Measurements from ENCODE around the gene ADGRA3. TPM values are rescaled to one million over a fixed set of nuclear protein-coding genes. Genes with fewer than 3 reads are reported as not detected.

The ADGRA3 gene
- polyA plus RNA-seq, 3 donors = 0.07 TPM; not detected in 2

GRCh38 chr4:22410645-22411247, 105.1 kb downstream of the ADGRA3 start:
- no peaks in the 10 kb centered on the region for H3K9me3 Mint-ChIP-seq
- DNase-seq = no peak
- Histone ChIP-seq H4K20me1 (ENCODE audit: insufficient read depth, low read length) (no peaks in the 10 kb centered on the region), H3K79me2 (ENCODE audit: insufficient read depth, low read length) (no peaks in the 10 kb centered on the region), H3K4me2 (replicated peaks; ENCODE audit: extremely low read depth, low read length, poor library complexity, severe bottlenecking) (no peak overlapping the region), H2AFZ (ENCODE audit: insufficient read depth, low read depth, low read length, poor library complexity, severe bottlenecking) (no peak overlapping the region), H3K4me1 (ENCODE audit: control insufficient read depth in 1 of 2, insufficient read depth in 2 of 2, low read length in 2 of 2) (no peaks in the 10 kb centered on the region), H3K9me3 (replicated peaks in 1 of 2; ENCODE audit: control insufficient read depth in 1 of 2, insufficient read depth in 1 of 2, low read length in 2 of 2) (no peaks in the 10 kb centered on the region), H3K27ac (ENCODE audit: low read depth in 1 of 2, low read length in 2 of 2) (no peak overlapping the region), H3K4me3 (replicated peaks in 1 of 3; ENCODE audit: low read depth in 2 of 3, low read length in 3 of 3) (no peak overlapping the region), H3K27me3 (ENCODE audit: control insufficient read depth in 2 of 2, insufficient read depth in 2 of 2, low read length in 2 of 2) (no peaks in the 10 kb centered on the region), H3K36me3 (replicated peaks in 1 of 2; ENCODE audit: control insufficient read depth in 1 of 2, insufficient read depth in 2 of 2, low read length in 2 of 2) (no peaks in the 10 kb centered on the region), H3K9ac (ENCODE audit: insufficient read depth, low read length, poor library complexity, severe bottlenecking) (no peak overlapping the region)
- intact Hi-C loops (cut with micrococcal nuclease) = loop anchor here in 1 of 2 donors (5.0 kb wide), 2 partner anchors 197 to 282 kb away; partner anchors contain the start of gene GBA3
- TF ChIP-seq CTCF (IDR thresholded peaks at IDR 0.05) = peak; percentile 78
- no peaks in the 10 kb centered on the region for H3K36me3 Mint-ChIP-seq
- no peaks in the 10 kb centered on the region for H3K4me1 Mint-ChIP-seq
- WGBS (ENCODE audit: insufficient coverage) = no CpG with 5 or more reads among the region's 1 CpG
- no peak overlapping the region for H3K27ac Mint-ChIP-seq
- H3K27me3 Mint-ChIP-seq (ENCODE audit: low read depth in 3 of 3) = no peaks in the 10 kb centered on the region
- H3K4me3 Mint-ChIP-seq = no peak overlapping the region

- no peak overlapping the region for H3K27ac Mint-ChIP-seq
- WGBS (ENCODE audit: insufficient coverage) = no CpG with 5 or more reads among the region's 1 CpG
- Histone ChIP-seq H3K9ac (ENCODE audit: insufficient read depth, low read length, poor library complexity, severe bottlenecking) (no peak overlapping the region), H3K36me3 (replicated peaks in 1 of 2; ENCODE audit: control insufficient read depth in 1 of 2, insufficient read depth in 2 of 2, low read length in 2 of 2) (no peaks in the 10 kb centered on the region), H3K27me3 (ENCODE audit: control insufficient read depth in 2 of 2, insufficient read depth in 2 of 2, low read length in 2 of 2) (no peaks in the 10 kb centered on the region), H3K9me3 (replicated peaks in 1 of 2; ENCODE audit: control insufficient read depth in 1 of 2, insufficient read depth in 1 of 2, low read length in 2 of 2) (no peaks in the 10 kb centered on the region), H3K4me3 (replicated peaks in 1 of 3; ENCODE audit: low read depth in 2 of 3, low read length in 3 of 3) (no peak overlapping the region), H4K20me1 (ENCODE audit: insufficient read depth, low read length) (no peaks in the 10 kb centered on the region), H2AFZ (ENCODE audit: insufficient read depth, low read depth, low read length, poor library complexity, severe bottlenecking) (no peak overlapping the region), H3K4me1 (ENCODE audit: control insufficient read depth in 1 of 2, insufficient read depth in 2 of 2, low read length in 2 of 2) (no peaks in the 10 kb centered on the region), H3K79me2 (ENCODE audit: insufficient read depth, low read length) (no peaks in the 10 kb centered on the region), H3K27ac (ENCODE audit: low read depth in 1 of 2, low read length in 2 of 2) (no peak overlapping the region), H3K4me2 (replicated peaks; ENCODE audit: extremely low read depth, low read length, poor library complexity, severe bottlenecking) (no peak overlapping the region)
- no peak for TF ChIP-seq CTCF (IDR thresholded peaks at IDR 0.05)
- H3K9me3 Mint-ChIP-seq = no peaks in the 10 kb centered on the region
- no peak overlapping the region for H3K4me3 Mint-ChIP-seq
- H3K36me3 Mint-ChIP-seq = no peaks in the 10 kb centered on the region
- no peaks in the 10 kb centered on the region for H3K4me1 Mint-ChIP-seq
- DNase-seq = no peak
- intact Hi-C loops (cut with micrococcal nuclease) = no loop called here
- no peaks in the 10 kb centered on the region for H3K27me3 Mint-ChIP-seq (ENCODE audit: low read depth in 3 of 3)
These were observed 107.4 kb downstream of the ADGRA3 start for GRCh38 chr4:22408474-22408873.
